Fibroblast of skin of right quadriceps (primary cell): ENCODE measurements around the gene L3MBTL1.
"Not testable (repeated sequence)": the region's sequence is repeated elsewhere in the genome, so short reads cannot be mapped to it uniquely, and the experiment has no call there.

ENCODE experiments used
- DNase-seq: peaks from one replicate; pipeline ENCODE4 v3.0.0-alpha.2; 2013

The L3MBTL1 gene

DNA sequence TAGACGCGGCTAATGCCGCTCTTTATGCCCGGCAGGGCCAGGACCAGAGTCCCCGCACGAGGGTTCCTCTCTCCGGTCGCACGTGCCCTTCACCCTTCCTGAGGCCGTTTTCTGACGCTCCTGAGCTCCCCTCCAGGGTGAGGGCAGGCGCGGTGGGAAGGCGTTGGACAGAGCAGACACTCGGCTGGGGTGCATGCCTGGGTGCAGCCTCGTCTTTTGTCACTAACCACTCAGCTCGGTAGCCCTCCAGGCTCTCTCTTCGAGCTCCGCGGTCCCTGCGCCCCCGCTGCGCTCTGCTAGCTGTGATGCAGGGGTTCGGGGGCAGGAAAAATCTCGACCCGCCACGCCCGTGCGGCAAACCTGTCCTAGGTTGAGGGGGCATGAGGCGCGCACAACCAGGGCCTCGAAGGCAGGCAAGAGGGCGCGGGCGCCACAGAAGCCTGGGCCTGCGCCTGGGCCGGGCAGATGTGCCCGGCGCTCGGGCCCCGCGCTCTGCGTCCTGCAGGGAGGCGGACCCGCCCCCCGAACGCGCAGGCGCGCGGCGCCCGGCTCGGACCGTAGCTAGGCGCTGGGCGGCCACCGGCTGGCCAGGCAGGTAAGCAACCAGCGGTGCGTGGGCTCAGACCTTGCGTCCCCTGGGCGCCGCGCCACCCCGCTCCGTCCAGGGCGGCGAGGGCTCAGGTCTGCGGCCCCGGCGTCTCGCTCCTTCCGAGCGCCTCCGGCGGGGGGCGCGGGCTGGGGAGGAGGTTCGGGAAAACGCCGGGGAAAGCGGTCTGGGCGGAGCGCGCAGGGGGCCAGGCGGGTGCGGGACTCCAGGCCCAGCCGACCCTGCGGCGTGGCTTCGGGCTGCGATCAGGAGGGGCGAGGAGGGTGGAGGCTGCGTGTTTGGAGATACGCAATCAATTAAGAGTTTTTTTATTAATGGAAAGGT is at the start of gene L3MBTL1:
Gene L3MBTL1, plus strand, starts transcription at position 548 of the 931 bp plus-strand sequence. CDS start 5,807 bp downstream, outside the sequence.
- no peak for DNase-seq

DNA sequence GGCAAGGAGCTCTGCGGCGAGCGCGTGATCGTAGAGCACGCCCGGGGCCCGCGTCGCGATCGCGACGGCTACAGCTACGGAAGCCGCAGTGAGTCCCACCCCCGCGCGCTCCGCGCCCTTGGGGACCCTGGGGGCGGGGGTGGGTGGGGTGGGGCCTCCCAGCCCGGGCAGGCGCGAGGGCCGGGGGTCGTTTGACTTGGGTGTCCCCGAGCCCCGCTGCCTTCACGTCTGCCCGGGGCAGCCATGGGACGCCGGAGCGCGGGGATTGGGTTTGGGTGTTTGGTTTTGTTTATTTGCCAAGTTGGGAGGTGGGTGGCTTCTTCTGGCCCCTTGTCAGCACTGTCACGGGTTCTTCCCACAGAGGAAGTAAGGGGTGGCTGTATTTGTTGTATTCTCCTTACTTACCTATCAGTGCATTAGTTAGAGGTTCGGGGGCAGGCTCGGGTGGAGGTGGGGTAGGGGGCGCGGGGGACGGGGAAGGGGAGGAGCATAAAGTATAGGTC is 49.0 kb upstream of the L3MBTL1 start:
- no peak for DNase-seq

DNA sequence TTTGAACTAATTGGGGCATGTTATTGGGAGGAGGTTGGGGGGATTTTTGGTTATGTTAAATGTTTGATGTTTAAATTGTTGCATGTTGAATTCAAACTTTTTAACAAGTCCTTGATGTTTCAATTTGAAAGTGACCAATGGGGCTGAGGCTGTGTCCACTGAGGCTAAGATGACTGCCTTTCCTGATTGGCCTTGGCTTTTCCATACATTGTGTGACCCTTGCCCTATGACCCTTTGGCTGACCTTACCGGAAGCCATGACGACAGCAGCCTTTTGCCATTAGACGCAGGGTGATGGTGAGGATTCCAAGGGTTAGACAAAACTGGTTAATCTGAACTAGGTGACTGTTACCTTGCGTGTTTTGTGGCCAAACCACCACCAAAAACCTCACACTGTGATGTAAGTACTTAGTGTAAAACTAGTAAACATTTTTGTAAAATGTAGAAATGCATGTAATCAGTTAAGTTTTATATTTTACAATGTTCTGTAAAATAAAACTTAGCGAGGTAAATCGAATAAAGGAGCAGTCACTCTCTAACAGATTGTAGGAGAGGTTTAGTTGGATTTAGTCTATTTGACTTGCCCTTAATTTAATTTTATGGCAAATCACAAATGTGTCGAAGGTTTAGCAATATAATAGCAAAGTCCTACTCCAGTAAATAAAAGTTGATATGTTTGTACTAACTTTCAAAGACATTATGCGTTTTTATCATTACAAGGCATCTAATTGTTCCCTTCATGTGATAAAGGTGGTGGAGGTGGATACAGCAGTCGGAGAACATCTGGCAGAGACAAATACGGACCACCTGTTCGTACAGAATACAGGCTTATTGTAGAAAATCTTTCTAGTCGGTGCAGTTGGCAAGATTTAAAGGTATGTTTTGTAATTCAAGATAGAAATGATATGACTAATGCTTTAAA is 48.2 kb upstream of the L3MBTL1 start:
- DNase-seq: no peak

DNA sequence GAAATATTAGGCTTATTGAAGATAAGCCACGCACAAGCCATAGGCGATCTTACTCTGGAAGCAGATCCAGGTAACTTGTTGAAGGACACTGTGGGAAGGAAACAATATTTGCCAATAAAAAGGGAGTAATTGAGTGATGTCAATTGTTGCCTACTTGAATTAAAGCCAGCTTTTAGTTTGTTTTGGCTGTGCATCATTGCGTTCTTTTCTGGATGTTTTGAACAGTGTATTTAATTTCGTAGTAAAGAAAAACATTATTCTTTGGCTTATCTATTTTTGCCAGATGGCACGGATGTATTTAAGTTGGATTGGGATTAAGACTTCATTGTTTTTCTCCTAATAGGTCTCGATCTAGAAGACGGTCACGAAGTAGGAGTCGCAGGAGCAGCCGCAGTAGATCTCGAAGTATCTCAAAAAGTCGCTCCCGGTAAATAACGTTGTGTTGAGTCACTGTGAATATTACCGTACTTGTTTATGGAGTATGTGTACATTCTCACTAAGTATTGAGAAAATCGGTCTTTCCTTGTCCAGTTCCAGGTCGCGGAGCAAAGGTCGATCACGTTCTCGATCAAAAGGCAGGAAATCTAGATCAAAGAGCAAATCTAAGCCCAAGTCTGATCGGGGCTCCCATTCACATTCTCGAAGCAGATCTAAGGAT is 47.2 kb upstream of the L3MBTL1 start:
- no peak for DNase-seq

DNA sequence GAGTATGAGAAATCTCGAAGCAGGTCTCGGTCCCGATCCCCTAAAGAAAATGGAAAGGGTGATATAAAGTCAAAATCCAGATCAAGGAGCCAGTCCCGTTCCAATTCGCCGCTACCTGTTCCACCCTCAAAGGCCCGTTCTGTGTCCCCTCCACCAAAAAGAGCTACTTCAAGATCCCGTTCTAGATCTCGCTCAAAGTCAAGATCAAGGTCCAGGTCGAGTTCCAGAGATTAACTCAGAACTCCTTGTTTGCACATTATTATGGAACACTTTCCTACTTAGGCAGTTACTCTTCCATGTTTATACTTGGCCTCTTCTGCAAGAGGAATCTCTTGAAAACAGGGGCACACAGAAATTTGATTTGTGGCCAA is 46.7 kb upstream of the L3MBTL1 start:
- DNase-seq: no peak

GRCh38 chr20:43461894-43462659 is 45.4 kb upstream of the L3MBTL1 start:
- DNase-seq: no peak

DNA sequence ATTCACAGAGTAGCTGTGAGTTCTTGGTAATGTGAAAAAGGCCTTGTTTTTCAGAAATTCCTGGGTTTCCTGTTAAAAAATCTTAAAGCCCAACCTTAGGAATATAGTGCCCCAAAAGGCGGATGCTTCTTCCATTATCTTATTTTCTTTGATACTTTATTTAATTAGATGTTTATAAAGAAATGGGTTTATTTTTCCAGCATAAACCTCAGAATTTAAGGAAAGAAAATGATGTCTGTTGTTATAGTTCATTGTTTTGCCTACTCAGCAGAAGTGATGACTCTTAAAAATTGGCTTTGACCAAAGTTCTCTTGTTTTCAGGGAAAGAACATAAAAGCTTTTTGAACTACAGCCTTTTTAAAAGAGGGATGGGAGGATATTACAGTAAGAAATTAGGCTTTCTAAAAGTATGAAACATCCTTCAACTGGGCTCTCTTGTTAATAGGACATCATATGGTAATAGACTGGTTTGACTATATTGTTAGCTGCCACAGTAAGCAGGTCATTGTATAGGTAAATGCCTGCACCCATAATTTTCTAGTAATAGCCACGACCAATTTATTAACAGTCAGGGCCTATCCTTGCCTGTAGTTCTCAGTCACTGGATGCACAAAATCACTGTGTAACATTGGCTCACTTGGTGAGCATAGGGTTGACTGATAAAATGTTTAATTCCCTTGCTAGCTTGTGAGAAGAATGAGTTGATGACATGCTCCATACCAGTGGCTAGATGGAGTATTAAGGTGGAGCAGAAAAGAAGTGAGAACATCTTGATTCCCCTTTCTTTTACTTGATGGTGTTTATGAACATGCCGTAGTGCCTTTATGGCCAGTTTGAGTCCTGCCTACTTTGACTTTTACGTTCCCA is 44.6 kb upstream of the L3MBTL1 start:
- DNase-seq: no peak

- no peak for DNase-seq
These were observed 43.8 kb upstream of the L3MBTL1 start for GRCh38 chr20:43463527-43464218.

DNA sequence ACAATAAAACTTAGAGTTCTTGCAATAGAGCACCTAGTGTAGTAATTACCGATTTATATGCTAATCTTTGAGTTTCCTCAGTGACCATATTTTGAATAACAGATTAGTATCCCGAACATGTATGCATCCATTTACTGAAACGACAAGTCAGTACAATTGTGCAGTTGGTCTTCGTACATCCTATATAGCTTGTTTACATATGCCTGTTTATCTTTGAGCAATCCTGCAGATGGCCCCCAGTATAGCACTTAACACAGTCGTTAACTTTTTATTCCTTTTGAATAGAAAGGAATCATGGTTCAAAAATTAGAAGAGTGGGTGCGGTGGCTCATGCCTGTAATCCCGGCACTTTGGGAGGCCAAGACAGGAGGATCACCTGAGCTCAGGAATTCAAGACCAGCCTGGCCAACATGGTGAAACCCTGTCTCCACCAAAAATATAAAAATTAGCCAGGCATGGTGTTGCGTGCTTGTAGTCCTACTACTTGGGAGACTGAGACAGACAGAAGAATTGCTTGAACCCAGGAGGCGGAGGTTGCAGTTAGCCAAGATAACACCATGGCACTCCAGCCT is 43.2 kb upstream of the L3MBTL1 start:
- DNase-seq: no peak

DNA sequence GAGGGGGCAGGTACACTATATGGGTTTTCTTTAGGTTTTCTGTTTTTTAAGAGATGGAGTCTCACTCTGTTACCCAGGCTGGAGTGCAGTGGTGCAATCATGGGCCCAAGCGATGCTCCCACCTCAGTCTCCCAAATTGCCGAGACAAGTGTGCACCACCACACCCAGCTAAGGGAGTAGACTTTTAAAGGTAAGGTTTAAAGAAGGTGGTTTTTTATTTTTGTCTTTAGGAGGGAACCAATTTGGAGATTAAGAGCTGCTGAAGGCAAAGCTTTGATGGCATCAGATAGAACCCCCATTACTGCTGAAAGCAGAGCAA is 41.9 kb upstream of the L3MBTL1 start:
- DNase-seq: no peak

GRCh38 chr20:43467589-43467988 is 39.9 kb upstream of the L3MBTL1 start:
- no peak for DNase-seq

DNA sequence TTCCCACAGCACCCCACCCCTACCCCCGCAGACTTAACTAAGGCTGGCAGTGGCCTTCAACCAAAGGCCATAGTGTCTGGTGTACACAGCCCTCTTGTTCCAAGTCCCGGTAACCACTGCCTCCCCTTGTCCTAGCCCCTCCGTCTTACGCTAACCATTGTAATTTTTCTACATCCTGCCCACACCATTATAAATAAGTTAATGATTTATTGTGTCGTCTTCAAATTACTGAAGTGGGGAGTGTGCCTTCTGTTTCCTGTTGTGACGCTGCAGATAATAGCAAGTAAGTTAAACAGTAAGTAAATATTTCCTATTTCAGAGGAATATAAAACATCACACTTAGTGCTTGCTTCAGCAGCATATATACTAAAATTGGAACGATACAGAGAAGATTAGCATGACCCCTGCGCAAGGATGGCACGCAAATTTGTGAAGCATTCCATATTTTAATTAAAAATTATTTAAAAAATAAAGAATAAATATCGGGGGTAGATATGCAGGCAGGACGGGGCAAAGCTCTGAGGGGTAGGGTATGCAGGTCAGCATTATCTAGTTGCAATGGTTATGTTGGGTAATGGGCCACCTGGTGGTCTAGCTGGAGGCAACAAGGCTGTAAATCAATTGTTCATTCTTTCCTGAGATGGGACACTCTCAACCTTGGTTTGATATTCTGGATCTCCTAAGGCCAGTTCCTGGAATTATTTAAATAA is 34.7 kb upstream of the L3MBTL1 start:
- no peak for DNase-seq

- no peak for DNase-seq
These were observed 34.2 kb upstream of the L3MBTL1 start for GRCh38 chr20:43473381-43473704.

DNA sequence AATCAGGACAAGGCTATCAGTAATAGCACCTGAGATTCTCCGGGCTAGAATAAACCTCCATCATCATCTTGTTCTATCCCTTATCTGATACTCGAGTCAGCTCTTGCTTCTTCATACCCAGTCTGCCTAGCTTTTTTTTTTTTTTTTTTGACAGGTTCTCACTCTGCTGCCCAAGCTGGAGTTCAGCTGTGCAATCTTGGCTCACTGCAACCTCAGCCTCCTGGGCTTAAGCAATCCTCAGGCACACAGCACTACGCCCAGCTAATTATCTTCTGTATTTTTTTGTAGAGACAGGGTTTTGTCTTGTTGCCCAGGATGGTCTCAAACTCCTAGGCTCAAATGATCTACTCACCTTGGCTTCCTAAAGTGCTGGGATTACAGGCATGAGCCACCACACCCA is 30.3 kb upstream of the L3MBTL1 start:
- DNase-seq: no peak

GRCh38 chr20:43477619-43478018 is 29.9 kb upstream of the L3MBTL1 start:
- DNase-seq: no peak

DNA sequence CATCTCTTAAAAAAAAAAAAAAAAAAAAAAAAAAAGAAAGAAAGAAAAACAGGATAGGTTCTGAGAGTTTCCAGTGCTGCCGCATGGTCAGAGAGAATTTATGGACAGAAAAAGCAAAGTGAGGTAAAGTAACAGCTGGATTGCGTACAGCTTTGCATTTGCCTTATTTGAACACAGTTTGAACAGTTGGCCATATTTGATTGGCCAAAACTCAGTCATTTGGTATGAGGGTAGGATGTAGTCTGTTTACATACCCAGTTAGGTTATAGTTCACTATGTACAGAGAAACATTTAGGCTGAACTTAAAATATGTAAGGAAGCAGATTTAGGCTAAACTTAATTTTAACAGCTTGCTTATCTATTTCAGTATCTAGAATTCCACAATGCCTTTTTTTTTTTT is 17.5 kb upstream of the L3MBTL1 start:
- no peak for DNase-seq

DNA sequence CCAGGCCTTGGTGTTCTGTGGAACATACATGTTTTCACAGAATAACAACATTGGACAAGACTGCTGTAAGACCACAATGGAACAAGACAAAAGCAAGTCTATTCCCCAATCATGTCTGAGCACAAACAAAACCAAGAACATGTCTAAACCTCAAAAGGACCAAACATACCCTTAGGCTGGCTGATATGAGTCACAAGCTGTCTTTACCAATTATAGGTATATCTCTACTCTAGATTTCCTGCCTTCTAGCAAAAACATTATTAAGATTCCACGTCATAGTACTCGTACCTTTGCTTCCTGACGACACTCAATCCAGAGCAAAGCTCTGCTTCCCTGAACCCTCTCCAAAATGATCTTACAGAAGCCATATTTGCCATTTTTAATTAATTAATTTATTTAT is 15.4 kb upstream of the L3MBTL1 start:
- no peak for DNase-seq

DNA sequence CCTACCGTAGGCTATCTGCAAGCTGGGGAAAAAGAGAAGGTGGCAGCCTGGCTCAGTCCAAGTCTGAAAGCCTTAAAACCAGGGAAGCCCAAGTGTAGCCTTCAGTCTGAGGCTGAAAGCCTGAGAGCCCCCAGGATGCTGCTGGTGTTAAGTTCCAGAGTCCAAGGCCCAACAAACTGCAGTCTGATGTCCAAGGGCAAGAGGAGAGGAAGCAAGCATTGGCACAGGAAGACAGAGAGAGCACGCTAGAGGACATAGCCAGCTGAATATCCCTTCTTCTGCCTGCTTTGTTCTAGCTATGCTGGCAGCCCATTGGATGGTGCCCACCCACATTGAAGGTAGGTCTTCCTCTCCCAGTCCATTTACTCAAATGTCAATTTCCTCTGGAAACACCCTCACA is 12.1 kb upstream of the L3MBTL1 start:
- DNase-seq: no peak

DNA sequence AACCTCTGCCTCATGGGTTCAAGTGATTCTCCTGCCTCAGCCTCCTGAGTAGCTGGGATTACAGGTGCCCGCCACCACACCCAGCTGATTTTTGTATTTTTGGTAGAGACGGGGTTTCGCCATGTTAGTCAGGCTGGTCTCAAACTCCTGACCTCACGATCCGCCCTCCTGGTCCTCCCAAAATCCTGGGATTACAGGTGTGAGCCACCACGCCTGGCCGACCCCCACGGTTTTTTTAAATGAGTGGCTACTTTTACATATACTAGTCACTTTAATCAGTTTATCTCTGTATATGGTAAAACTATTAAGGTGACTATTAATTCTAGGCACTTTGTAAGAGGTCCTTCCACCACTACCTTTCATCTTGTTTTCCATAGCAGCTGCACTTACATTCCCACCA is 5.5 kb upstream of the L3MBTL1 start:
- DNase-seq: not testable (repeated sequence)

- no peak for DNase-seq
These were observed 1.3 kb upstream of the L3MBTL1 start for GRCh38 chr20:43506238-43506637.
